WERI-Rb-1 (cell line): ENCODE results near the gene CDK13.
"Not testable (repeated sequence)": the region's sequence is repeated elsewhere in the genome, so short reads cannot be mapped to it uniquely, and the experiment has no call there.

Experiments used
- DNase-seq: peaks from one replicate; pipeline ENCODE4 v3.0.0-alpha.2; 2020
- H3K27ac ChIP-seq: fragments of 250-450 bp; sonication (Bioruptor Pico); 2 replicates; pipeline ENCODE4 v1.5.1; 2020; ENCODE audit warnings: mild to moderate bottlenecking, moderate library complexity
- H3K27me3 ChIP-seq: fragments of 250-450 bp; sonication (Bioruptor Pico); 2 replicates; pipeline ENCODE4 v1.5.1; 2021; ENCODE audit warnings: mild to moderate bottlenecking, low read depth, moderate library complexity; ENCODE audit not compliant: insufficient read depth, severe bottlenecking
- H3K36me3 ChIP-seq: fragments of 250-450 bp; sonication (Bioruptor Pico); 2 replicates; pipeline ENCODE4 v1.5.1; 2020; ENCODE audit warnings: mild to moderate bottlenecking, moderate library complexity
- H3K4me3 ChIP-seq: 2 replicates; pipeline ENCODE4 v1.5.1; 2011; ENCODE audit warnings: low read depth, mild to moderate bottlenecking, control low read depth, low read length
- H3K9me3 ChIP-seq: fragments of 250-450 bp; sonication (Bioruptor Pico); 2 replicates; pipeline ENCODE4 v1.5.1; 2021; ENCODE audit warnings: mild to moderate bottlenecking, moderate library complexity; ENCODE audit not compliant: severe bottlenecking
- CTCF ChIP-seq: IDR thresholded peaks from 2 replicates; pipeline ENCODE4 v1.5.1; 2011; ENCODE audit warnings: low read depth, mild to moderate bottlenecking, control low read depth, inconsistent platforms, low read length

Gene CDK13

GRCh38 chr7:40105879-40106473 lies 155.9 kb downstream of the CDK13 start:
- no peak for TF ChIP-seq CTCF
- no peak for DNase-seq
- Histone ChIP-seq H3K9me3 (no peaks in the 10 kb centered on the region), H3K27me3 (no peaks in the 10 kb centered on the region), H3K27ac (no peak overlapping the region), H3K36me3 (no peaks in the 10 kb centered on the region), H3K4me3 (no peak overlapping the region)

DNA sequence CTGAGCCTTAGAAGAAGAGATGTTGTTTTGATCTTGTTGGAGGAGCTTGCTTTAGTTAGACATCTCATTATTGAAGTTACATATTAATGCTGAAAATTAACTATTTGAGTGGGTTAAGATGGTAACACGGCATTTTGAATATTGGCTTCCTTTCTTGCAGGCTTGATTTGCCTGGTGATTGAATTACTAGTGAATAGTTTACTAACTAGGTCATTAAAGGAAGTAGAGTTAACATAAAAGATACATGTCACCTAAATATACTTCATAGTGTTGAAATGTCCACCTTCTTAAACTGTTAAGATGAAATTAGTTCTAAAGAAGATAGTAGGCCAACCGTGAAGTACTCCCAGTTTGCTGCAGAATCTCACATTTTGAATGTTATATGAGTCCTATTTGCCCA lies 165.9 kb downstream of the CDK13 start:
- no peak for TF ChIP-seq CTCF
- H3K4me3 ChIP-seq = no peak overlapping the region
- H3K27me3 ChIP-seq = no peaks in the 10 kb centered on the region
- H3K36me3 ChIP-seq = no peaks in the 10 kb centered on the region
- no peak for DNase-seq
- no peak overlapping the region for H3K27ac ChIP-seq
- no peaks in the 10 kb centered on the region for H3K9me3 ChIP-seq

- not testable (repeated sequence) for H3K36me3 ChIP-seq, H3K27me3 ChIP-seq, H3K9me3 ChIP-seq, H3K4me3 ChIP-seq, DNase-seq, H3K27ac ChIP-seq
Observed at GRCh38 chr7:40117199-40117598, 167.1 kb downstream of the CDK13 start.

DNA sequence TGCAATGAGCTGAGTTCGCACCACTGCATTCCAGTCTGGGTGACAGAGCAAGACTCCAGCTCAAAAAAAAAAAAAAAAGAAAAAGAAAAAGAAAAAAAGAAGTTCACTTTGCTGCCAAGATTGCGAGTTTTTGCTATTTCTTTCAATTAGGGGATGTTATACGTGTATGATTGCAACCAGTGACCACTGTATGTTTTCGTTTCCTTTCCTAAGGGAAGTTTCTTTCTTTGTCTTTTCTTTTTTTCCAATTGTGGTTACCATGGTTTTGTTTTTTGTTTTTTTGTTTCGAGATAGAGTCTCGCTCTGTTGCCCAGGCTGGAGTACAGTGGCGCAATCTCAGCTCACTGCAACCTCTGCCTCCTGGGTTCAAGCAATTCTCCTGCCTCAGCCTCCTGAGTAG lies 168.1 kb downstream of the CDK13 start:
- H3K27ac ChIP-seq, H3K36me3 ChIP-seq, DNase-seq: not testable (repeated sequence)

DNA sequence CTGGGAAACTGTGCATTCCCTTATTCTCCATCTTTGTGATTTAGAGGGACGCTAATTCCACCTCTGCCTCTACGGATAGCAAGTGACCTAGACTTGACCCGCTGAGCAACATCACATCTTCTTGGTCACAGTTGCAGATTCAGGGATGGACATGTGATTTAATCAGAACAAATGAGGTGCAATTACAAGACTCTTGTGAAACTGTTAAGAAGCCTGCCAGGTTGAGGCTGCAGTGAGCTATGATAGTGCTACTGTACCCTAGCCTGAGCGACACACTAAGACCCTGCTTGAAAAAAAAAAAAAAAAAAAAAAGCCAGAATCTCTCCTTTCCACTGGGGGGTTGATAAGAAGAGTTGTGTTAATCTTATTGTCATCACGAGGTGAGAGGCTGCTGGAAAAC lies 170.0 kb downstream of the CDK13 start:
- TF ChIP-seq CTCF = no peak
- H3K9me3 ChIP-seq = no peaks in the 10 kb centered on the region
- H3K27ac ChIP-seq = no peak overlapping the region
- H3K36me3 ChIP-seq = no peaks in the 10 kb centered on the region
- H3K4me3 ChIP-seq = no peak overlapping the region
- H3K27me3 ChIP-seq = no peaks in the 10 kb centered on the region
- no peak for DNase-seq

More for the DNA sequence above, 168.1 kb downstream of the CDK13 start:
- not testable (repeated sequence) for H3K9me3 ChIP-seq, H3K4me3 ChIP-seq, H3K27me3 ChIP-seq

DNA sequence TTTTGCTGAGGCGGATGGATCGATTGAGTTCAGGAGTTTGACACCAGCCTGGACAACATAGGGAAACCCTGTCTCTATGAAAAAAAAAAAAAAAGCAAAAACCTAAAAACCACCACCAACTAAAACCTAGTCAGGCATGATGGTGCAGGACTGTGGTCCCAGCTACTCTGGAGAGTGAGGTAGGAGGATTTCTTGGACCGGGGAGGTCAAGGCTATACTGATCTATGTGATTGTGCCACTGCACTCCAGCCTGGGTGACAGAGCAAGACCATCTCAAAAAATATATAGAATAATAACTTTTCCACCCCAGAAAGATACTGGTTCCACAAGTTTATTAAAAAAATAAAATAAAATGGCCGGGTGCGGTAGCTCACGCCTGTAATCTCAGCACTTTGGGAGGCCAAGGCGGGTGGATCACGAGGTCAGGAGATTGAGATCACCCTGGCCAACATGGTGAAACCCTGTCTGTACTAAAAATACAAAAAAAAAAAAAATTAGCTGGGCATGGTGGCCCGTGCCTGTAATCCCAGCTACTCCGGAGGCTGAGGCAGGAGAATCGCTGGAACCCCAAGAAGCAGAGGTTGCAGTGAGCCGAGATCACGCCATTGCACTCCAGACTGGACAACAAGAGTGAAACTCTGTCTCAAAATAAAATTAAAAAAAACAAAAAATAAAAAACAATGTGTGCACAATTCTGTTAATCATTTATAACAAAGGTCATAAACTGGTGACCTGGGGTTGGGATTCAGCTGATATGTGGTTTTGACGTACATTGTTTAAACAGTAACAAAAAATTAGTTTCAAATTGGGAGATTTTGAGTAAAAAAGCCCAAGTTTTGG lies 172.3 kb downstream of the CDK13 start:
- not testable (repeated sequence) for DNase-seq

GRCh38 chr7:40122940-40123254 lies 172.8 kb downstream of the CDK13 start:
- Histone ChIP-seq H3K9me3 (no peaks in the 10 kb centered on the region), H3K27ac (no peak overlapping the region), H3K36me3 (no peaks in the 10 kb centered on the region), H3K4me3 (no peak overlapping the region), H3K27me3 (no peaks in the 10 kb centered on the region)
- no peak for TF ChIP-seq CTCF
- no peak for DNase-seq

More for the DNA sequence above, 172.3 kb downstream of the CDK13 start:
- H3K27me3 ChIP-seq, H3K4me3 ChIP-seq, H3K9me3 ChIP-seq, H3K36me3 ChIP-seq, H3K27ac ChIP-seq: not testable (repeated sequence)
